ENCODE measurements around the gene WARS2.
"Not testable (repeated sequence)": the region's sequence is repeated elsewhere in the genome, so short reads cannot be mapped to it uniquely, and the experiment has no call there.

The WARS2 gene

GRCh38 chr1:119136401-119136800 lies 4.1 kb downstream of the WARS2 start:
- no peak for DNase-seq

- no peak for DNase-seq
Observed at GRCh38 chr1:119133987-119134386, 6.5 kb downstream of the WARS2 start.

GRCh38 chr1:119132179-119132578 lies 8.3 kb downstream of the WARS2 start:
- DNase-seq, result peak; percentile 40

GRCh38 chr1:119125874-119126273 lies 14.6 kb downstream of the WARS2 start:
- no peak for DNase-seq

- no peak for DNase-seq
Observed at GRCh38 chr1:119124764-119125163, 15.7 kb downstream of the WARS2 start.

GRCh38 chr1:119121872-119122271 lies 18.6 kb downstream of the WARS2 start:
- DNase-seq, result not testable (repeated sequence)

- DNase-seq, result no peak
Observed at GRCh38 chr1:119116725-119117124, 23.7 kb downstream of the WARS2 start.

- DNase-seq, result no peak
Observed at GRCh38 chr1:119115736-119116135, 24.7 kb downstream of the WARS2 start.

GRCh38 chr1:119115311-119115710 lies 25.1 kb downstream of the WARS2 start:
- DNase-seq, result no peak

- no peak for DNase-seq
Observed at GRCh38 chr1:119114786-119115185, 25.7 kb downstream of the WARS2 start.

- no peak for DNase-seq
Observed at GRCh38 chr1:119112791-119113190, 27.7 kb downstream of the WARS2 start.

GRCh38 chr1:119112244-119112643 lies 28.2 kb downstream of the WARS2 start:
- DNase-seq, result no peak

GRCh38 chr1:119108988-119109387 lies 31.5 kb downstream of the WARS2 start:
- no peak for DNase-seq

- no peak for DNase-seq
Observed at GRCh38 chr1:119103764-119104163, 36.7 kb downstream of the WARS2 start.

GRCh38 chr1:119102051-119102450 lies 38.4 kb downstream of the WARS2 start:
- DNase-seq, result no peak

- no peak for DNase-seq
Observed at GRCh38 chr1:119101563-119101962, 38.9 kb downstream of the WARS2 start.

GRCh38 chr1:119099775-119100174 lies 40.7 kb downstream of the WARS2 start:
- DNase-seq, result no peak

GRCh38 chr1:119097380-119097779 lies 43.1 kb downstream of the WARS2 start:
- no peak for DNase-seq

GRCh38 chr1:119093721-119094120 lies 46.7 kb downstream of the WARS2 start:
- no peak for DNase-seq

- no peak for DNase-seq
Observed at GRCh38 chr1:119091618-119092017, 48.8 kb downstream of the WARS2 start.

GRCh38 chr1:119090250-119090649 lies 50.2 kb downstream of the WARS2 start:
- no peak for DNase-seq

- DNase-seq, result no peak
Observed at GRCh38 chr1:119086830-119087229, 53.6 kb downstream of the WARS2 start.

GRCh38 chr1:119084798-119085197 lies 55.7 kb downstream of the WARS2 start:
- DNase-seq, result no peak

- DNase-seq, result no peak
Observed at GRCh38 chr1:119083980-119084379, 56.5 kb downstream of the WARS2 start.

- no peak for DNase-seq
Observed at GRCh38 chr1:119083479-119083878, 57.0 kb downstream of the WARS2 start.

- DNase-seq, result no peak
Observed at GRCh38 chr1:119081700-119082099, 58.8 kb downstream of the WARS2 start.

All from left hindlimb (tissue), 1 donor.